SU-DHL-6 (cell line): ENCODE data around the gene TEX54.
"Not testable (repeated sequence)": the region's sequence is repeated elsewhere in the genome, so short reads cannot be mapped to it uniquely, and the experiment has no call there.

Experiments
- H2AFZ ChIP-seq: fragments of 200-600 bp; sonication (generic); 2 replicates; pipeline ENCODE4 v1.6.1; 2014; ENCODE audit warnings: low read depth, mild to moderate bottlenecking, moderate library complexity, mixed read lengths, antibody characterized with exemption, low read length; ENCODE audit not compliant: severe bottlenecking
- H3F3A ChIP-seq: fragments of 200-600 bp; shearing (Covaris generic); 2 replicates; pipeline ENCODE4 v1.6.0; 2016; ENCODE audit warnings: antibody characterized with exemption, mild to moderate bottlenecking; ENCODE audit not compliant: insufficient read depth
- H3K27ac ChIP-seq: fragments of 200-600 bp; sonication (generic); 2 replicates; pipeline ENCODE4 v1.5.1; 2016; ENCODE audit warnings: low read depth, mild to moderate bottlenecking, low read length, moderate library complexity, mixed read lengths
- H3K27me3 ChIP-seq: fragments of 200-600 bp; sonication (generic), shearing (Covaris generic); 2 replicates; pipeline ENCODE4 v1.6.0; 2014; ENCODE audit warnings: mild to moderate bottlenecking, low read length
- H3K36me3 ChIP-seq: fragments of 200-600 bp; sonication (generic); 2 replicates; pipeline ENCODE4 v1.6.1; 2014; ENCODE audit warnings: mild to moderate bottlenecking, low read length, mixed read lengths
- H3K4me2 ChIP-seq: fragments of 300-600, 200-600 bp; shearing (Covaris generic), sonication (generic); 2 replicates; pipeline ENCODE4 v1.6.0; 2014; ENCODE audit warnings: low read length, low read depth, mild to moderate bottlenecking; ENCODE audit not compliant: poor library complexity, severe bottlenecking
- H3K4me3 ChIP-seq: fragments of 200-600 bp; sonication (generic); 2 replicates; pipeline ENCODE4 v1.5.1; 2014; ENCODE audit warnings: antibody characterized with exemption, low read length, mild to moderate bottlenecking, mixed read lengths; ENCODE audit not compliant: insufficient read depth, poor library complexity, severe bottlenecking
- H3K79me2 ChIP-seq: fragments of 200-600 bp; sonication (generic); 2 replicates; pipeline ENCODE4 v1.6.1; 2014; ENCODE audit warnings: mild to moderate bottlenecking, low read length, moderate library complexity; ENCODE audit not compliant: insufficient read depth
- H3K9ac ChIP-seq: fragments of 200-600 bp; sonication (generic); 2 replicates; pipeline ENCODE4 v1.7.0; 2014; ENCODE audit warnings: mild to moderate bottlenecking, low read length
- H3K9me2 ChIP-seq: fragments of 200-600 bp; sonication (generic); replicated peaks from 2 replicates; pipeline ENCODE4 v1.6.1; 2014; ENCODE audit warnings: low read length; ENCODE audit not compliant: insufficient read depth
- H3K9me3 ChIP-seq: fragments of 200-600 bp; sonication (generic); 2 replicates; pipeline ENCODE4 v1.6.1; 2014; ENCODE audit warnings: low read length, mixed read lengths; ENCODE audit not compliant: insufficient read depth
- H4K20me1 ChIP-seq: fragments of 200-600 bp; sonication (generic); 2 replicates; pipeline ENCODE4 v1.6.1; 2014; ENCODE audit warnings: low read depth, mild to moderate bottlenecking, antibody characterized with exemption, low read length, moderate library complexity, mixed read lengths
- EZH2phosphoT487 ChIP-seq: fragments of 200-600 bp; sonication (generic), shearing (Covaris generic); conservative IDR thresholded peaks from 2 replicates; pipeline ENCODE4 v1.6.1; 2018; ENCODE audit warnings: mild to moderate bottlenecking, antibody characterized with exemption, low read length, moderate library complexity, mixed read lengths
- TF ChIP-seq, protein P1 (sequence below): fragments of 200-600 bp; sonication (generic); IDR thresholded peaks from one replicate; pipeline ENCODE4 v1.5.1; 2017; ENCODE audit warnings: antibody characterized with exemption, mild to moderate bottlenecking, low read length, moderate library complexity; ENCODE audit not compliant: insufficient read depth, poor library complexity, severe bottlenecking

TEX54 gene

DNA sequence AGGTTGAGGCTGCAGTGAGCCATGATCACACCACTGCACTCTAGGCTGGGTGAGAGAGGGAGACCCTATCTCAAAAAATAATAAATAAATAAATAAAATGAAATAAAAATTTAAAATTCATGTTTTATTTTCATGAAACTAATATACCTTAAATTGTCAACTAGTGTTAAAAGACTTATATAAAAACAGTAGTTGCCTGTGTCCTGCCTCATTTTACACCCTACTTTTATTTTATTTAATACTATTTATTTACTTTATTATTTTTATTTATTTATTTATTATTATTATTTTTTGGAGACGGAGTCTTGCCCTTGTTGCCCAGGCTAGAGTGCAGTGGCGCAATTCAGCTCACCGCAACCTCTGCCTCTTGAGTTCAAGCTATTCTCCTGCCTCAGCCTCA, 11.5 kb upstream of the TEX54 start:
- H3F3A ChIP-seq = peaks cover 40% of the 10 kb centered on the region
- no peak overlapping the region for H2AFZ ChIP-seq
- no peaks in the 10 kb centered on the region for H4K20me1 ChIP-seq
- no peaks in the 10 kb centered on the region for H3K27me3 ChIP-seq
- no peaks in the 10 kb centered on the region for H3K9me3 ChIP-seq
- H3K27ac ChIP-seq = no peak overlapping the region
- H3K4me2 ChIP-seq = no peak overlapping the region
- no peak overlapping the region for H3K4me3 ChIP-seq
- no peak overlapping the region for H3K9ac ChIP-seq
- TF ChIP-seq, protein P1, sequence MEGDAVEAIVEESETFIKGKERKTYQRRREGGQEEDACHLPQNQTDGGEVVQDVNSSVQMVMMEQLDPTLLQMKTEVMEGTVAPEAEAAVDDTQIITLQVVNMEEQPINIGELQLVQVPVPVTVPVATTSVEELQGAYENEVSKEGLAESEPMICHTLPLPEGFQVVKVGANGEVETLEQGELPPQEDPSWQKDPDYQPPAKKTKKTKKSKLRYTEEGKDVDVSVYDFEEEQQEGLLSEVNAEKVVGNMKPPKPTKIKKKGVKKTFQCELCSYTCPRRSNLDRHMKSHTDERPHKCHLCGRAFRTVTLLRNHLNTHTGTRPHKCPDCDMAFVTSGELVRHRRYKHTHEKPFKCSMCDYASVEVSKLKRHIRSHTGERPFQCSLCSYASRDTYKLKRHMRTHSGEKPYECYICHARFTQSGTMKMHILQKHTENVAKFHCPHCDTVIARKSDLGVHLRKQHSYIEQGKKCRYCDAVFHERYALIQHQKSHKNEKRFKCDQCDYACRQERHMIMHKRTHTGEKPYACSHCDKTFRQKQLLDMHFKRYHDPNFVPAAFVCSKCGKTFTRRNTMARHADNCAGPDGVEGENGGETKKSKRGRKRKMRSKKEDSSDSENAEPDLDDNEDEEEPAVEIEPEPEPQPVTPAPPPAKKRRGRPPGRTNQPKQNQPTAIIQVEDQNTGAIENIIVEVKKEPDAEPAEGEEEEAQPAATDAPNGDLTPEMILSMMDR = no peak
- no peak for TF ChIP-seq EZH2phosphoT487
- H3K9me2 ChIP-seq = no peaks in the 10 kb centered on the region
- no peaks in the 10 kb centered on the region for H3K36me3 ChIP-seq
- peaks cover 2% of the 10 kb centered on the region for H3K79me2 ChIP-seq

DNA sequence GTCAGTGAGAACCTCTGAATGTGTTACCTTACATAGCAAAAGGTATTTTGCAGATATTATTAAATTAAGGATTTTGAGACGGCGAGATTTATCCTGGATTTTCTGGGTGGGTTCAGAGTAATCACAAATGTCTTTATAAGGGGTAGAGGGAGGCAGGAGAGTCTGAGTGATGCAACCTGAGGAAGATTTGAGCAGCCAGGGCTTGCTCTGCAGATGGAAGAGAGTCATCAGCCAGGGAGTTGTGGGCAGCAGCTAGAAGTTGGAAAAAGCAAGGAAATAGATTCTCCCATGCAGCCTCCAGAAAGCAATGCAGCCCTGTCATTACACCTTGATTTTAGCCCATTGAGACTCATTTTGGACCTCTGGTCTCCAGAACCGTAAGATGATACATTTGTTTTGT, 10.8 kb upstream of the TEX54 start:
- no peaks in the 10 kb centered on the region for H4K20me1 ChIP-seq
- H2AFZ ChIP-seq = no peak overlapping the region
- no peaks in the 10 kb centered on the region for H3K9me2 ChIP-seq
- no peak overlapping the region for H3K4me2 ChIP-seq
- H3K79me2 ChIP-seq = peaks cover 9% of the 10 kb centered on the region
- H3K9ac ChIP-seq = no peak overlapping the region
- H3K36me3 ChIP-seq = no peaks in the 10 kb centered on the region
- H3K9me3 ChIP-seq = no peaks in the 10 kb centered on the region
- peaks cover 39% of the 10 kb centered on the region for H3F3A ChIP-seq
- no peak overlapping the region for H3K4me3 ChIP-seq
- H3K27ac ChIP-seq = no peak overlapping the region
- H3K27me3 ChIP-seq = no peaks in the 10 kb centered on the region
- TF ChIP-seq, protein P1 = no peak
- TF ChIP-seq EZH2phosphoT487 = no peak

DNA sequence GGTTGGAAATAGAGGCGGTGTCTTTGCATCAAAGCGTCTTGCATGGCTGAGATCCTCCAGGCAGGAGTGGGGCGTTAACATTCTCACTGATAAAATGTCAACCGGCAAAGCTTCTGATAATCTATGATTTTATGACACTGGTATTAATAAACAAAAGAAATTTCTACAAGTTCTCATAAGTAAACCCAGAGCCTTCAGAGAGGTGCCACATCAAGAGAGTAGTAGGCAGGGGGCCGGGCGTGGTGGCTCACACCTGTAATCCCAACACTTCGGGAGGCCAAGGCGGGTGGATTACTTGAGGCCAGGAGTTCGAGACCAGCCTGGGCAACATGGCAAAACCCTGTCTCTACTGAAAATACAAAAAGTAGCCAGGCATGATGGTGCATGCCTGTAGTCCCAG, 10.2 kb upstream of the TEX54 start:
- H4K20me1 ChIP-seq, H3K27me3 ChIP-seq, H3K9me3 ChIP-seq, H3K4me3 ChIP-seq, H3K9me2 ChIP-seq, H3K36me3 ChIP-seq, H3K27ac ChIP-seq: not testable (repeated sequence)
- Histone ChIP-seq H2AFZ (peak overlapping the region; percentile 84), H3K4me2 (peak overlapping the region; percentile 96), H3K79me2 (peaks cover 14% of the 10 kb centered on the region), H3K9ac (peak overlapping the region; percentile 69), H3F3A (peaks cover 34% of the 10 kb centered on the region)

DNA sequence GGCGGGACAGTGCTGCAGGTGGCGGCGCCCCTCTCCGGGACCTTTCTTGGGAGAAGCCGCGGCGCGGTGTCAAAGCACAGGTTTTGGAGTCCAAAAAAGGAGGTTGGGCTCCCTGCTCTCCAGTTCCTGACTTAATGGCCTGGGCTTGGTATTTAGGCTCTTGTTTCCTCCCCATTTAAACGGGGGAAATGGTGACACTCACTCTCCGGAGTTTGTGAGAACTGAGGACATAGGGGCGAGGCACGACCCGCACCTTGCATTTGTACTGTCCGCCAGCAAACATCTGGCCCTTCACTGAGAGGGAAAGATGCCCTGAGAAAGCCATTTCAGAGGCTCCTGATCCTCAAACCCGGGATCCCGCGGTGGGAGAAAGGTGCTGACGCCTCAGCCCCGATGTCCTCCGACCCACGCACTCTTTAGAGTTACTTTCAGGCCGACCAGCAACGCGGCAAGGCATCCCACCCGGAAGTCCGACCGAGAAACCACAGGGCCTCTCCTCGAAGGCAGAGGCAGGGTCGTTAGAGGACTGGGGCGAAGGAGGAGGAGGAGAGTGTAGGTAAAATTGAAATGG, 9.6 kb upstream of the TEX54 start:
- Histone ChIP-seq H4K20me1 (no peaks in the 10 kb centered on the region), H3K9me2 (no peaks in the 10 kb centered on the region), H3K9me3 (no peaks in the 10 kb centered on the region), H3K4me3 (peak overlapping the region; percentile 45), H3K27me3 (no peaks in the 10 kb centered on the region), H2AFZ (peak overlapping the region; percentile 84), H3F3A (peaks cover 34% of the 10 kb centered on the region), H3K27ac (peak overlapping the region; percentile 93), H3K36me3 (no peaks in the 10 kb centered on the region), H3K9ac (peak overlapping the region; percentile 69), H3K4me2 (peak overlapping the region; percentile 96), H3K79me2 (peaks cover 20% of the 10 kb centered on the region)
- TF ChIP-seq, protein P1 = no peak
- TF ChIP-seq EZH2phosphoT487 = no peak
